ENCODE results near the gene PTPRM.
"Not testable (repeated sequence)": the region's sequence is repeated elsewhere in the genome, so short reads cannot be mapped to it uniquely, and the experiment has no call there.

The PTPRM gene

DNA sequence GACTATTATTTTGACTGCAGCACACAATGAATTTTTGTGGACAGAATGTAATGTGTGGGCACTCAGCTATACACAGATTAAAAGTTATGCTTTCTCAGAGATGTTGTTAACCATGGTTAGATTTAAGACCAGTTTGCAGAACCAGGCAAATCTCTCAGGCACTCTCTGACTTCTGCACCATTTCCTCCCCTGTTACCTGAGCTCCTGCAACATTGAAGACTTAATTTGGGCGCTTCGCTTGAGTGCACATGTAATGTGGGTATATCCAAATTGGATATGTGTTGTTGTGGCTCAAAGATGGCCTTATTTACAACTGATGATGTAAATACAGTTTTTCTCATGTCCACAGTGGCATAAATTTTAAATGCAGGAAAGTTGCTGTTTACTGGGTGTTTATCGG lies 469.4 kb downstream of the PTPRM start:
- Mint-ChIP-seq H3K27me3 (peaks cover 1% of the 10 kb centered on the region), H3K27ac (no peak overlapping the region), H3K4me3 (no peak overlapping the region), H3K36me3 (ENCODE audit: low read depth) (no peaks in the 10 kb centered on the region), H3K4me1 (ENCODE audit: low read depth) (no peaks in the 10 kb centered on the region), H3K9me3 (no peaks in the 10 kb centered on the region)
- intact Hi-C loops (cut with micrococcal nuclease): no loop called here

GRCh38 chr18:8037296-8037695 lies 470.2 kb downstream of the PTPRM start:
- peaks cover 1% of the 10 kb centered on the region for H3K27me3 Mint-ChIP-seq
- H3K4me3 Mint-ChIP-seq: no peak overlapping the region
- H3K36me3 Mint-ChIP-seq (ENCODE audit: low read depth): no peaks in the 10 kb centered on the region
- no peak overlapping the region for H3K27ac Mint-ChIP-seq
- intact Hi-C loops (cut with micrococcal nuclease): no loop called here
- H3K4me1 Mint-ChIP-seq (ENCODE audit: low read depth): no peaks in the 10 kb centered on the region
- H3K9me3 Mint-ChIP-seq: no peaks in the 10 kb centered on the region

DNA sequence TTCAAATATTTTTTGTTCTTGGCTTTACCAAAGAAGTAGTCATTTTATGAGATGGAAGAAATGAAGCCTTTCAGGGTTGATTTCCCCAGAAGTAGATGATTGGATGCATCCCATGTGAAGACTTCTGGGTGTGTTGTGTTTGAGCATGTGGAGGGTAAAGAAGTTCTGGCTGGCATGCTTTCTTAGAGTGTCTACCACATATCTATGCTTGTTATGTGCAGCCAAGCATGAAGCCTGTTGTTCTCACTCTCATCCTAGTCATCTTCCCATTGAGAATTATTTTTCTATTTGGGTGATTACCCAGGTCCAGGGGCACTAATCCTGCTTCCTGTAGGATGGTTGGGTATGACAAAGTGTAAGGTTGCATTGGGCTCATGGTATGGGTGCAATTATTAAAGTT lies 472.9 kb downstream of the PTPRM start:
- Mint-ChIP-seq H3K36me3 (ENCODE audit: low read depth) (no peaks in the 10 kb centered on the region), H3K4me3 (no peak overlapping the region), H3K27ac (no peak overlapping the region), H3K4me1 (ENCODE audit: low read depth) (no peaks in the 10 kb centered on the region), H3K9me3 (no peaks in the 10 kb centered on the region), H3K27me3 (peaks cover 5% of the 10 kb centered on the region)
- intact Hi-C loops (cut with micrococcal nuclease): no loop called here

GRCh38 chr18:8041526-8042111 lies 474.5 kb downstream of the PTPRM start:
- H3K4me3 Mint-ChIP-seq: no peak overlapping the region
- H3K4me1 Mint-ChIP-seq (ENCODE audit: low read depth): no peaks in the 10 kb centered on the region
- intact Hi-C loops (cut with micrococcal nuclease): no loop called here
- H3K9me3 Mint-ChIP-seq: no peaks in the 10 kb centered on the region
- peaks cover 5% of the 10 kb centered on the region for H3K27me3 Mint-ChIP-seq
- H3K36me3 Mint-ChIP-seq (ENCODE audit: low read depth): no peaks in the 10 kb centered on the region
- no peak overlapping the region for H3K27ac Mint-ChIP-seq

- Mint-ChIP-seq H3K27me3 (peaks cover 8% of the 10 kb centered on the region), H3K9me3 (no peaks in the 10 kb centered on the region), H3K4me3 (no peak overlapping the region), H3K4me1 (ENCODE audit: low read depth) (no peaks in the 10 kb centered on the region), H3K36me3 (ENCODE audit: low read depth) (no peaks in the 10 kb centered on the region), H3K27ac (no peak overlapping the region)
- intact Hi-C loops (cut with micrococcal nuclease): no loop called here
Observed at GRCh38 chr18:8044004-8044403, 476.9 kb downstream of the PTPRM start.

DNA sequence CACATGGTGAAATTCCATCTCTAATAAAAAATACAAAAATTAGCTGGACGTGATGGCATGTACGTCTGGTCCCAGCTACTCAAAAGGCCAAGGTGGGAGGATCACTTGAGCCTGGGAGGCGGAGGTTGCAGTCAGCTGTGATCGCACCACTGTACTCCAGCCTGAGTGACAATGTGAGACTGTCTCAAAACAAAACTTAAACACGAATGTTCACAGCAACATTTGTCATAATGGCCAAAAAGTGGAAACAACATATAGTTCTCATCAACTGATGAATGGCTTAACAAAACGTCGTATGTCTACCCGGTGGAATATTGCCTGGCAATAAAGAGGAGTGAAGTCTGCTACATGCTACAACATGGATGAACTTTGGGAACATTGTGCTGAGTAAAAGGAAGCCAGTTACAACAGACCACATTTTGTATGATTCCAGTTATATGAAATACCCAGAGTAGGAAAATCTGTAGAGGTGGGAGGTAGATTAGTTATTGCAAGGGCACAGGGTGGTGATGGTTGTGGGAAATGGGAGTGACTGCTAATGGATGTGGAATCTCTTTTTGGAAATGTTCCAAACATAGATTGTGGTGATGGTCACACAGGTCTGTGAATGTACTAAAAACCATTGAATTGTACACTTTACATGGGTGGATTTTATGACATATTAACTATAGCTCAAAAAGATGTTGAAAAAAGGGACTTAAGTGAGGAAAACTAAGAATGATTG lies 478.2 kb downstream of the PTPRM start:
- no peak overlapping the region for H3K4me3 Mint-ChIP-seq
- no peak overlapping the region for H3K27ac Mint-ChIP-seq
- intact Hi-C loops (cut with micrococcal nuclease): no loop called here
- no peaks in the 10 kb centered on the region for H3K9me3 Mint-ChIP-seq
- no peaks in the 10 kb centered on the region for H3K36me3 Mint-ChIP-seq (ENCODE audit: low read depth)
- no peaks in the 10 kb centered on the region for H3K4me1 Mint-ChIP-seq (ENCODE audit: low read depth)
- peaks cover 16% of the 10 kb centered on the region for H3K27me3 Mint-ChIP-seq

DNA sequence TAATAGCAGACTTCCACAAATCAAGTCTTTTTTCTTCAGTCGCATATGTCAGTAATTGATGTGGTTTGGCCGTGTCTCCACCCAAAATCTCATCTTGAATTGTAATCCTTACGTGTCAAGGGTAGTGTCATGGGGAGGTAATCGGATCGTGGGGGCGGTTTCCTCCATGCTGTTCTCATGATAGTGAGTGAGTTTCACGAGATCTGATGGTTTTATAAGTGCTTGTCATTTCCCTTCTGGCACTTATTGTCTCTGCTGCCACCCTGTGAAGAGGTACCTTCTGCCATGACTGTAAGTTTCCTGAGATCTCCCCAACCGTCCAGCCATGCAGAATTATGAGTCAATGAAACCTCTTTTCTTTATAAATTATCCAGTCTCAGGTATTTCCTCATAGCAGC lies 478.8 kb downstream of the PTPRM start:
- intact Hi-C loops (cut with micrococcal nuclease): no loop called here
- Mint-ChIP-seq H3K27ac (no peak overlapping the region), H3K4me1 (ENCODE audit: low read depth) (no peaks in the 10 kb centered on the region), H3K36me3 (ENCODE audit: low read depth) (no peaks in the 10 kb centered on the region), H3K9me3 (no peaks in the 10 kb centered on the region), H3K27me3 (peaks cover 19% of the 10 kb centered on the region), H3K4me3 (no peak overlapping the region)

- intact Hi-C loops (cut with micrococcal nuclease): no loop called here
- H3K27ac Mint-ChIP-seq: no peak overlapping the region
- no peak overlapping the region for H3K4me3 Mint-ChIP-seq
- no peaks in the 10 kb centered on the region for H3K4me1 Mint-ChIP-seq (ENCODE audit: low read depth)
- H3K36me3 Mint-ChIP-seq (ENCODE audit: low read depth): no peaks in the 10 kb centered on the region
- H3K9me3 Mint-ChIP-seq: no peaks in the 10 kb centered on the region
- peaks cover 19% of the 10 kb centered on the region for H3K27me3 Mint-ChIP-seq
Observed at GRCh38 chr18:8046441-8046840, 479.3 kb downstream of the PTPRM start.

DNA sequence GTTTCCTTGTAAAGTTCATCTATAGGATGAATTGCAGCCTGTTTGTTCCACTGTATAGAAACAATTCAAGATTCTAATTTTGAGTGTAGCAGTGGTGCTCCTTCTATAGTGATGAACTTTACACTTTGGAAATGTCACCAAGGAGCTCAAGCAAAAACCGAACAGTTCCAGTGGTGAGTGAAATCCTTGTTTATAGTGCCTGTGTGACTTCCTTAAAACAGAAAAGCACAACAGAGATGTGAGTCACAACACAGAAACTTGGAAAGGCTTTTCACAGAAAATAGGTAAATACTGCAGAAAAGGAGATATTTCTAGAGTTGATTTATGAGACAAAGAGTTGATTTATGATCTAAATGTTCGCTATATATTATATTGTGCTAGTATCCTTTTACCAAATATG lies 482.0 kb downstream of the PTPRM start:
- H3K9me3 Mint-ChIP-seq: no peaks in the 10 kb centered on the region
- no peaks in the 10 kb centered on the region for H3K36me3 Mint-ChIP-seq (ENCODE audit: low read depth)
- intact Hi-C loops (cut with micrococcal nuclease): no loop called here
- no peak overlapping the region for H3K27ac Mint-ChIP-seq
- H3K4me1 Mint-ChIP-seq (ENCODE audit: low read depth): no peaks in the 10 kb centered on the region
- peaks cover 18% of the 10 kb centered on the region for H3K27me3 Mint-ChIP-seq
- H3K4me3 Mint-ChIP-seq: no peak overlapping the region

DNA sequence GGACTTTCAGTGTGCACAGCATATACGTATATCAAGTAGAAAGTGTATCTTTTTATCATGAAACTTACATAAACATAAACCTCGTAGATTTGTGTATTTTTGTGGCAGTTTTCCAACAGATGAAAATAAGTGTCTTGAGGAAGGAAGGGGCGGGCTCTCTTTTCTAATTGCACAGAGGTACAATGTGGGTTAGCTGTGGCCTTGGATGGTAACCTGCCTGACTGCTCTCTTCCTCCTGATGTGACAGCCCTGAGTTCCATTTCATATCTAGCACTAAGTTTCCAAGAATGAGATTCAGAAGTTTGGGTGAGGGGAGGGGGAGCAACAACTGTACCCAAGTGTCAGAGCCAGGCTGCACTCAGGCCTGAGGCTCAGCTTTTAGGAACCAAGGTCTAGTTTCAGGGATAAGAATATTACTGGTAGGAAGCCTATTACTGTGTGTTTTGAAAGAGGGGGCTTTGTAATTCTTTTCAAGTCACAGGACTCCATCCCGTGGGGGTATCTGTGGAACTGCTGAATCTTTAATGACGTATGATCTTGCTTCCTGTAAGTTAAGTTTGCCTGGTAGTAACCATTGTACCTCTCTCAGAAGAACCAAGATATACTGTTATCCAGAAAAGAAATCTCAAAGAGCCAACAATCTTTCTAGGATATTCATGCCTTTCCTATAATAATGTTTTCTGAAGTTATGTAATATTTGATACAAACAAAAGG lies 483.7 kb downstream of the PTPRM start:
- Mint-ChIP-seq H3K36me3 (ENCODE audit: low read depth) (no peaks in the 10 kb centered on the region), H3K4me1 (ENCODE audit: low read depth) (no peaks in the 10 kb centered on the region), H3K27ac (no peak overlapping the region), H3K27me3 (peaks cover 24% of the 10 kb centered on the region), H3K4me3 (no peak overlapping the region), H3K9me3 (no peaks in the 10 kb centered on the region)
- intact Hi-C loops (cut with micrococcal nuclease): no loop called here

DNA sequence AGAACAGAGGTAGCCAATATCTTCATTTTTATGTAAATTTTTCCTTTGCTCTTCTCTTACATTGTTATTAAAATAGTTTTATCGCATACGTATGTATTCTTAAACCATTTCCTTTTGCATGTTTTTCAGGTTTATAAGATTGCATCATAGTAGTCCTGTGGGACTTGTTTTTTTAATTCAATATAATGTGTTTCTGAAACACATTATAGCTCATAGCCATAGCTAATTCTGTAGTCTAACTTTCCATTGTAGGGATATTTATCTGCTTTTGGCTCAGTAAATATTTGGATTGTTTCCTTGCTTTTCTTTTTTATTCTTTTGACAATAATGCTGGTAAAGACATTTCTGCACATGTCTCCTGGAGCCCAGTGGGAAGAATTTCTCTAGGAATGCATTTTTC lies 484.3 kb downstream of the PTPRM start:
- H3K27ac Mint-ChIP-seq: no peak overlapping the region
- no peaks in the 10 kb centered on the region for H3K36me3 Mint-ChIP-seq (ENCODE audit: low read depth)
- H3K9me3 Mint-ChIP-seq: no peaks in the 10 kb centered on the region
- H3K4me3 Mint-ChIP-seq: no peak overlapping the region
- H3K4me1 Mint-ChIP-seq (ENCODE audit: low read depth): no peaks in the 10 kb centered on the region
- peaks cover 24% of the 10 kb centered on the region for H3K27me3 Mint-ChIP-seq
- intact Hi-C loops (cut with micrococcal nuclease): no loop called here

DNA sequence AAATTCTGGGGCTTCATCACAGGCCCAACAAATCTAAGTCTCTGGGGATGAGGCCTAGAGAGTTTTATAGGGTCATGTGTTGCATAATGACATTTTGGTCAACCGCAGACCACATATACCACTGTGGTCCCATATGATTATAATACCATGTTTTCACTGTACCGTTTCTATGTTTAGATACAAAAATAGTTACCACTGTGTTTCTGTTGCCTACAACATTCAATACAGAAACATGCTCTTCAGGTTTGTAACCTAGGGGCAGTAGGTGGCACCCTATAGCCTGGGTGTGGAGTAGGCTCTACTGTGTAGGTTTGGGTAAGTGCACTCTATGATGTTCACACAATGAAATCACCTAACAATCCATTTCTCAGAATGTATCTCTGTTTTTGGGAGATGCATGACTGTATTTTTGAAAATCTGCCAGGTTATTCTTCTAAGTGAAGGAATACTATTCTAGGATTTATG lies 485.2 kb downstream of the PTPRM start:
- Mint-ChIP-seq H3K36me3 (ENCODE audit: low read depth) (no peaks in the 10 kb centered on the region), H3K27ac (no peak overlapping the region), H3K4me1 (ENCODE audit: low read depth) (no peaks in the 10 kb centered on the region), H3K27me3 (peaks cover 24% of the 10 kb centered on the region), H3K9me3 (no peaks in the 10 kb centered on the region), H3K4me3 (no peak overlapping the region)
- intact Hi-C loops (cut with micrococcal nuclease): no loop called here

DNA sequence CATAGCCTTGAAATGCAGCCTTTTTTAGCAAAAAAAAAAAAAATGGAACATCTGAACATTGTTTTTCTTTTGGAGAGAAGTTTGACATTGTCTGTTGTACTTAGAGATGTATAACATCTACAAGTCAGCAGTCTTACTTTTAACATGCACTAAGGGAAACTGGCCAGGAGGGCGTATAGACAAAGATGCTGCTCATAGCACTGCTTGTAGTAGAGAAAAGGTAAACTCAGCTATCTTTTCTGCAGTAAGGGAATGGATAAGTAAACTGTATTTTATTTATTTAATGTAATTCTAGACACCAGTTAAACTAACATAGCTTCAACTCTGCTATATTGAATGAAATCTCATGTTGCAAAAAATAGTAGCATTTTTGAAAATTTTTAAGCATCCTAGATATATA lies 489.6 kb downstream of the PTPRM start:
- Mint-ChIP-seq H3K27me3 (peaks cover 9% of the 10 kb centered on the region), H3K4me3 (no peak overlapping the region), H3K9me3 (no peaks in the 10 kb centered on the region), H3K36me3 (ENCODE audit: low read depth) (no peaks in the 10 kb centered on the region), H3K4me1 (ENCODE audit: low read depth) (no peaks in the 10 kb centered on the region), H3K27ac (no peak overlapping the region)
- intact Hi-C loops (cut with micrococcal nuclease): no loop called here

GRCh38 chr18:8063152-8063551 lies 496.0 kb downstream of the PTPRM start:
- intact Hi-C loops (cut with micrococcal nuclease); H3K36me3 Mint-ChIP-seq (ENCODE audit: low read depth); H3K4me3 Mint-ChIP-seq; H3K4me1 Mint-ChIP-seq (ENCODE audit: low read depth); H3K27me3 Mint-ChIP-seq; H3K9me3 Mint-ChIP-seq; H3K27ac Mint-ChIP-seq: not testable (repeated sequence)
